Caki2 (cell line): ENCODE data around the gene BORCS5. TPM values are rescaled to one million over a fixed set of nuclear protein-coding genes. Genes with fewer than 3 reads are reported as not detected.
"Not testable (repeated sequence)": the region's sequence is repeated elsewhere in the genome, so short reads cannot be mapped to it uniquely, and the experiment has no call there.

ENCODE experiments used
- DNase-seq: peaks from one replicate; pipeline ENCODE4 v3.0.0-alpha.2; 2015; ENCODE audit warnings: low read depth
- in situ Hi-C: cut with HindIII; loops from 2 replicates; pipeline ENCODE4 v1.10.0; 2016; ENCODE audit warnings: low sequenced_read_pairs, low pct_unique_long_range_greater_than_20kb, mixed read lengths
- total RNA-seq: library from RNA; depleted of rRNA; stranded (reverse); fragments of >200 nt; shearing (Covaris generic); gene quantifications from 2 replicates; pipeline ENCODE4 v1.2.3, GENCODE V29; 2014; ENCODE audit warnings: low replicate concordance

BORCS5 gene
- total RNA-seq, 1 experiment from 2014 or later = 2.8 TPM

- in situ Hi-C loops = loop anchor here (25.0 kb wide), 1 partner anchor 263 kb away; no protein-coding TSS in a partner anchor
- peak; percentile 55 for DNase-seq
These were observed 6.9 kb upstream of the BORCS5 start, which contains the start of gene MANSC1 for GRCh38 chr12:12349711-12350665. TSS of gene MANSC1 (minus strand) at chr12:12350242. CDS start at chr12:12343314, 6,928 bp downstream.

GRCh38 chr12:12350868-12351463 lies 5.9 kb upstream of the BORCS5 start:
- in situ Hi-C loops = no loop called here
- DNase-seq = peak; percentile 77

GRCh38 chr12:12351468-12352185 lies 5.3 kb upstream of the BORCS5 start:
- in situ Hi-C loops, DNase-seq: not testable (repeated sequence)

- in situ Hi-C loops = no loop called here
- no peak for DNase-seq
These were observed 3.6 kb upstream of the BORCS5 start for GRCh38 chr12:12353276-12353675.

- in situ Hi-C loops = no loop called here
- no peak for DNase-seq
These were observed 3.1 kb upstream of the BORCS5 start for GRCh38 chr12:12353807-12354206.

- DNase-seq = no peak
- in situ Hi-C loops = no loop called here
These were observed 397 bp upstream of the BORCS5 start for GRCh38 chr12:12356467-12356895.

- DNase-seq = no peak
- in situ Hi-C loops = no loop called here
These were observed 1.0 kb downstream of the BORCS5 start for GRCh38 chr12:12357719-12358461.

- in situ Hi-C loops = no loop called here
- no peak for DNase-seq
These were observed 1.6 kb downstream of the BORCS5 start for GRCh38 chr12:12358528-12358927.

GRCh38 chr12:12364787-12365445 lies 8.0 kb downstream of the BORCS5 start:
- in situ Hi-C loops = no loop called here

GRCh38 chr12:12365446-12365802 lies 8.5 kb downstream of the BORCS5 start:
- DNase-seq = no peak
- in situ Hi-C loops = no loop called here

More at GRCh38 chr12:12364787-12365445, 8.0 kb downstream of the BORCS5 start:
- no peak for DNase-seq

- no peak for DNase-seq
- in situ Hi-C loops = no loop called here
These were observed 9.1 kb downstream of the BORCS5 start for GRCh38 chr12:12365931-12366431.

GRCh38 chr12:12366701-12367481 lies 10.0 kb downstream of the BORCS5 start:
- in situ Hi-C loops = no loop called here
- DNase-seq = no peak

- in situ Hi-C loops = no loop called here
- no peak for DNase-seq
These were observed 10.7 kb downstream of the BORCS5 start for GRCh38 chr12:12367482-12367998.

GRCh38 chr12:12372946-12373722 lies 16.3 kb downstream of the BORCS5 start:
- in situ Hi-C loops = no loop called here
- no peak for DNase-seq

- peak; percentile 55 for DNase-seq
- in situ Hi-C loops = no loop called here
These were observed 20.0 kb downstream of the BORCS5 start for GRCh38 chr12:12376646-12377448.
